Thyroid gland (tissue), 4 donors: Measurements from ENCODE around the gene SYNM.

Source experiments
- CTCF ChIP-seq, 6 experiments: fragments of 200-600 bp in 3 of 6; fragments of 450-650 bp in 3 of 6; sonication (generic) in 3 of 6; IDR thresholded peaks; one replicate each; pipeline ENCODE4 v1.5.1; 2016 to 2019; ENCODE audit warnings: antibody characterized with exemption in 6 of 6, mild to moderate bottlenecking in 2 of 6, inconsistent platforms in 1 of 6, moderate library complexity in 1 of 6
- POLR2A ChIP-seq, 2 donors: fragments of 450-650 bp; IDR thresholded peaks; one replicate each; pipeline ENCODE4 v1.6.1; 2017; ENCODE audit warnings: antibody characterized with exemption in 2 of 2, mild to moderate bottlenecking in 2 of 2, moderate library complexity in 1 of 2

GRCh38 chr15:99062226-99062625, 42.7 kb upstream of the SYNM start:
- no peak for TF ChIP-seq CTCF (IDR thresholded peaks at IDR 0.05)
- TF ChIP-seq POLR2A (IDR thresholded peaks at IDR 0.05): no peak
